GM12873 (cell line): Measurements from ENCODE around the gene SPC24.

Experiments
- CTCF ChIP-seq: IDR thresholded peaks from 2 replicates; pipeline ENCODE4 v1.5.1; 2012; ENCODE audit warnings: low read depth, mild to moderate bottlenecking, moderate library complexity, low read length, control low read depth; ENCODE audit not compliant: insufficient read depth; ENCODE audit errors: missing control alignments

SPC24 gene

DNA sequence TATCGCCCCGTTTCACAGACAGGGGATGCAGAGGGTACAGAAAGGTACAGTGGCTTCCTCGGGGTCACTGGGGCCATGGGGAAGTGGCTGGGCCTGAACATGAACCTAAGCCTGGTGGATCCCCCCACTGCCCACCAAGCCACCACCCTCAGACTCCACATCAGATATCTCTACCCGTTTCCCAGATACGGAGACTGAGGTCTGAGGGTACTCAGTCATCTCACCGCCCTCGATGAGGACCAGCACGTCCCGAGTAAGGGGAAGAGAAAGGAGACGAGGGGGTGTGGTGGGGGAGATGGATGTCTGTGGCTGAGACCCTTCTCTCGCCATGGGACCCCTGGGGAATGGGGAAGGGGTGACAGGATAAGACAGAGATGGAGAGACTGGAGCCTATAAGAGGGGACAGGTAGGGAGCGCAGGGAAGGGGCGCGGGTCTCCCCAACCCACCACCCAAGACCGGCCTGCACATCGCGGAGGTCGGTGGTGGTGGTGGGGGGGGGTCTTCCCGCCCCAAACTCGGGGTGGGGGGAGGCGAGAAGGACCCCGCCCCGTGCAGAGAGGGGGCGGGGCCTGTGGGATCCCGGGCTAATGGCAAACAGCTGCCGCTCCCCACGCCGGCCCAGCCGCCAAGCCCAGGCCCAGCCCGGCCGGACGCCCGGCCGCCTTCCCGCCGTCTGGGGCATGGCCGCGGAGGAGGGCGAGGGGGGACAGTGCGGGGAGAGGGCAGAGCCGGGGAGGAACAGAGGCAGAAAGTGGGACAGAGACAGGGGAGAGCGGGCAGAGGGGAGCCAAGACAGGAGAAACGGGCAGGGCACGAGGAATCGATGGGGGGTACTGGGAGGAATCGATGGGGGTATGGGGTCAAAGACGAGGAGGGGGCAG lies 41.1 kb upstream of the SPC24 start:
- TF ChIP-seq CTCF, result no peak

- no peak for TF ChIP-seq CTCF
Measured at GRCh38 chr19:11195681-11196080, 40.1 kb upstream of the SPC24 start.

GRCh38 chr19:11194656-11195558 lies 39.3 kb upstream of the SPC24 start:
- no peak for TF ChIP-seq CTCF

GRCh38 chr19:11194173-11194572 lies 38.6 kb upstream of the SPC24 start:
- no peak for TF ChIP-seq CTCF

DNA sequence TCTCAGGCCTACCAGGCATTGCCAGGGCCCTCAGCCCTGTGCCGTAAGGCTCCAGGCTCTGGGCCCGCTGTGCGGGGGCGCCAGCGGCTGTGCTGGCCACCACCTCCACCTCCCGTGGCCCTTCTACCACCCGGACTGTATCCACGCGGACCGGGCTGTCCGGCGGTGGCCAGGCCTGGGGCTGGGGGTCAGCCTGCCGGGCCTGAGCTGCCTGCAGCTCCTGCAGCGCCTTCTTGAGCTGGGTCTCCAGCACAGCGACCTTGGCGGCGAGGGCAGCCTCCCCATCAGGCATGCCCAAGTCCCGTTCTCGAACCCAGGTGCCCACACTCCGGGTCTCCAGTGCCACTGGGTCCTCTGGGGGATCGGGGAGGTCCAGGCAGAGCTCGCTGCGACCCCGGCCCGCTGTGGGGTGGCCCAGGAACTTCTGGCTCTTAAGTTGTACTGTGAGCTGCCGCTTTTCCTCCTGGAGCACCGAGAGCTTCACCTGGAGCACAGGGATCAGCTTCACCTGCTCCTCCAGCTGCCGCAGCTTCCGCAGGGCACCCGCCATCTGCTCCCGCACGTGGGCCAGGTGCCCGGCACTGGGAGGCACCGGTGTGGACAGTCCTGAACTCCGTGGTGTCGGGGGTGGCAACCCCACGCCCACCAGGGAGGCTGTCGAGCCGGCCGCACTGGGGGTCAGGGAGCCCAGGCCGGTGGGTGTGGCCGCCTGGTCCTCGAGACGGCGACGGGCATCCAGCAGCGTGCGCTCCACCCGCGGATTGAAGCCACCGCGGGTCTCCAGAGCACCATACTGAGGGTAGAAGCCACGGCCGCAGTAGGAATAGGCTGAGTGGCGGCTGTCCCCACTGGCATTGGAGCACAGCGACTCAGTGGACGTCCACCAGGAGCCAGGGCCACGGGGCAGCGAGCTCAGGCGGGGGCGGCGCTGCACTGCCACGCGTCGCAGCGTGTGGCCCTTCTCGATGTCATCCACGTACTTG lies 37.7 kb upstream of the SPC24 start:
- no peak for TF ChIP-seq CTCF

GRCh38 chr19:11191934-11192333 lies 36.4 kb upstream of the SPC24 start:
- TF ChIP-seq CTCF, result no peak

DNA sequence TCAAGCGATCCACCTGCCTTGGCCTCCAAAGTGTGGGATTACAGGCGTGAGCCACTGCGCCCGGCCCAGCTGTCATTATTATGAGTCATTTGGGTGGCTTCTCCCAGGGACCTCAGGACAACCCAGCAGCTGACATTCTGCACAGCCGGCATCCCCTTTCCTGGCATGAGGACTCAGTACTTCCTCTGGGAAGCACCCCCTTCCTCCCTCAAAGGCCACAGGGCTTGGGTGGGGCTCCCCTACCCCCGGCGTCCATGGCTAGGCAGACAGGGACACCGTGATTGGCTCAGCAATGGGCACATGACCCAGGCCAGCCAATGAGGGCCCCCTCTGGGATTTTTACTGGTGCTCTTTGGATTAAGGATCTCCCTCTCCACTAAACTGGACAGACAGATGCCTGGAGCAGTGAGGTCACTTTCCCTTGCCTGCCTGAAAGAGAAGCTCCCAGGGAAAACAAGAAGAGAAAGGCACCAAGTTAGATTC lies 35.7 kb upstream of the SPC24 start:
- TF ChIP-seq CTCF, result no peak
